SU-DHL-6 (cell line): Measurements from ENCODE around the gene MLXIPL.

Experiments
- EZH2phosphoT487 ChIP-seq: fragments of 200-600 bp; sonication (generic), shearing (Covaris generic); conservative IDR thresholded peaks from 2 replicates; pipeline ENCODE4 v1.6.1; 2018; ENCODE audit warnings: mild to moderate bottlenecking, antibody characterized with exemption, low read length, moderate library complexity, mixed read lengths
- TF ChIP-seq, protein P1 (sequence below): fragments of 200-600 bp; sonication (generic); IDR thresholded peaks from one replicate; pipeline ENCODE4 v1.5.1; 2017; ENCODE audit warnings: antibody characterized with exemption, mild to moderate bottlenecking, low read length, moderate library complexity; ENCODE audit not compliant: insufficient read depth, poor library complexity, severe bottlenecking

DNA sequence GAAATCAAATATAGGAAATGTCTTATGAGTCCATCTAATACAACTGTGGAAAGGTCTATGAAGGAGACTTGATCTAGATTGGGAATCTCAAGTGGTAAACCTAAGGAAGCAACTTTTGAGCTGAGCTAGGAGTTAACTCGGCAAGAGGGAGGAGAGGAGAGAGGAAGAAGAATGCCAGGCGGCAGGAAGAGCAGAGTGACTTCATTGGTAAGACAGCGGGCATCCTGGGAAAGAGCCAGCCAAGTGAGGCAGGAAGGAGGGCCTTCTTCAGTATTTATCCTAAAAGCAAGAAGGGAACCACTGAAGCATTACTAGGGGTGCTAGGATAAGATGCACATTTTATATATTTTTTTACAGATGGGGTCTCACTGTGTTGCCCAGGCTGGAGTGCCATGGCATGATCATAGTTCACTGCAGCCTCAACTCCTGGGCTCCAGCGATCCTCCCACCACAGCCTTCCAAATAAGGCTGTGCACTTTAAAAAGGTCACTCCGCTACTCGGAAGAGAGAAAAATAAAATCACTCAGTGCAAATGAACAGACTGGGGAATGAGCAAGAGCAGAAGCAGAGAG is 68.8 kb downstream of the MLXIPL start:
- TF ChIP-seq, protein P1, sequence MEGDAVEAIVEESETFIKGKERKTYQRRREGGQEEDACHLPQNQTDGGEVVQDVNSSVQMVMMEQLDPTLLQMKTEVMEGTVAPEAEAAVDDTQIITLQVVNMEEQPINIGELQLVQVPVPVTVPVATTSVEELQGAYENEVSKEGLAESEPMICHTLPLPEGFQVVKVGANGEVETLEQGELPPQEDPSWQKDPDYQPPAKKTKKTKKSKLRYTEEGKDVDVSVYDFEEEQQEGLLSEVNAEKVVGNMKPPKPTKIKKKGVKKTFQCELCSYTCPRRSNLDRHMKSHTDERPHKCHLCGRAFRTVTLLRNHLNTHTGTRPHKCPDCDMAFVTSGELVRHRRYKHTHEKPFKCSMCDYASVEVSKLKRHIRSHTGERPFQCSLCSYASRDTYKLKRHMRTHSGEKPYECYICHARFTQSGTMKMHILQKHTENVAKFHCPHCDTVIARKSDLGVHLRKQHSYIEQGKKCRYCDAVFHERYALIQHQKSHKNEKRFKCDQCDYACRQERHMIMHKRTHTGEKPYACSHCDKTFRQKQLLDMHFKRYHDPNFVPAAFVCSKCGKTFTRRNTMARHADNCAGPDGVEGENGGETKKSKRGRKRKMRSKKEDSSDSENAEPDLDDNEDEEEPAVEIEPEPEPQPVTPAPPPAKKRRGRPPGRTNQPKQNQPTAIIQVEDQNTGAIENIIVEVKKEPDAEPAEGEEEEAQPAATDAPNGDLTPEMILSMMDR = no peak
- TF ChIP-seq EZH2phosphoT487 = no peak
